Adrenal gland (tissue), 19 donors: Measurements from ENCODE around the gene MTMR12. TPM values are rescaled to one million over a fixed set of nuclear protein-coding genes. Genes with fewer than 3 reads are reported as not detected.

Experiments used
- DNase-seq, 7 donors: peaks; one replicate each; pipeline ENCODE4 v3.0.0-alpha.2; 2019 to 2020
- H3K27ac ChIP-seq, 5 donors: fragments of 200-600 bp; sonication (generic) in 4 of 5; 1 replicate in 3 of 5; 2 replicates in 2 of 5; pipeline versions ENCODE4 v1.5.1 to v1.8.0; 2016 to 2020; ENCODE audit warnings: mild to moderate bottlenecking in 1 of 5
- H3K27me3 ChIP-seq: fragments of 200-600 bp; 2 replicates; pipeline ENCODE4 v1.8.0; 2021
- H3K36me3 ChIP-seq, 2 donors: fragments of 200-600 bp; replicated peaks in 1 of 2; 1 replicate in 1 of 2; 2 replicates in 1 of 2; pipeline versions ENCODE4 v1.5.1 to v1.8.0; 2018 to 2022
- H3K4me1 ChIP-seq, 2 donors: fragments of 200-600 bp; replicated peaks in 1 of 2; 1 replicate in 1 of 2; 2 replicates in 1 of 2; pipeline versions ENCODE4 v1.5.1 to v1.8.0; 2018 to 2021
- H3K4me3 ChIP-seq, 4 donors: fragments of 200-600 bp; sonication (generic) in 3 of 4; one replicate each; pipeline ENCODE4 v1.5.1; 2016 to 2018
- H3K9me3 ChIP-seq, 3 donors: fragments of 200-600 bp; sonication (generic) in 1 of 3; replicated peaks in 1 of 3; 1 replicate in 2 of 3; 2 replicates in 1 of 3; pipeline versions ENCODE4 v1.5.1 to v1.8.0; 2016 to 2021
- POLR2A ChIP-seq, 2 donors: fragments of 450-650 bp; IDR thresholded peaks; one replicate each; pipeline ENCODE4 v1.6.1; 2017; ENCODE audit warnings: antibody characterized with exemption in 2 of 2, mild to moderate bottlenecking in 2 of 2, moderate library complexity in 1 of 2
- WGBS, 4 donors: extraction: QIAGEN DNeasy Blood & Tissue Kit in 2 of 4; methylation state at CpG; one replicate each; pipeline versions ENCODE4 v1.1.5 to v1.1.7; 2013 to 2017; 5-methylcytosine and 5-hydroxymethylcytosine counted together
- intact Hi-C, 2 donors: fragments of 100-400 bp; cut with DNase I; formaldehyde crosslinking; loops; one replicate each; pipeline versions ENCODE4 v1.14.1 to v1.15.0; 2022 to 2023
- long read RNA-seq, 10 donors: library from polyadenylated mRNA in 3 of 10; unstranded in 2 of 10; stranded (forward) in 1 of 10; transcript quantifications; one replicate each; pipeline ENCODE4 v2.0.0 and lab custom pipeline, GENCODE V29; 2021 to 2026
- polyA plus RNA-seq, 3 donors: library from polyadenylated mRNA; stranded (reverse); fragments of 200-250 nt in 2 of 3; fragments of 350-450 nt in 1 of 3; fragmentation: Illumina TruSeq in 1 of 3; extraction: RNeasy Lipid Tissue Mini Kit (QIAGEN cat#74804) in 1 of 3; gene quantifications; one replicate each; pipeline ENCODE4 v1.2.3, GENCODE V29; 2013 to 2014
- total RNA-seq, 9 donors: library from RNA; depleted of rRNA in 4 of 9; stranded (reverse); fragments of >200 nt in 4 of 9; fragments of 120-200 nt in 1 of 9; fragmentation: NEBNext Ultra II Directional in 1 of 9; extraction: Animal tissue kit (Norgen Biotek cat#: 25700) in 1 of 9; gene quantifications; one replicate each; pipeline versions ENCODE4 v1.1.0 to v1.2.4, GENCODE V29; 2013 to 2023
- TF ChIP-seq, protein P1 (sequence below), 6 experiments: fragments of 450-650 bp in 4 of 6; fragments of 200-600 bp in 2 of 6; sonication (generic) in 1 of 6; IDR thresholded peaks; 1 replicate in 5 of 6; 2 replicates in 1 of 6; pipeline versions ENCODE4 v1.5.1 to v1.8.0; 2016 to 2021; ENCODE audit warnings: antibody characterized with exemption in 6 of 6, mild to moderate bottlenecking in 2 of 6, moderate library complexity in 1 of 6
- donor health status: healthy with polysubstance abuse.
- donor health status: Bipolar disorder and iron deficiency.
- donor health status: DM: yes; HTN: yes; CAD: no.
- donor health status: DM: no; HTN: no; CAD: no.
- donor health status: DM: no; HTN: no; CAD: no.
- donor health status: DM: yes; HTN: yes; CAD: no.

Gene MTMR12
- total RNA-seq = 10 to 100 TPM; 13.4 to 30.7 (median 24.8) TPM
- polyA plus RNA-seq = 10 to 100 TPM in 1 of 3 donors, 1 to 10 TPM in 2; 4.5 to 18.4 (median 6.5) TPM
- long read RNA-seq, donor 1 = 0 reads
- long read RNA-seq, donor 2 = 0 reads
- long read RNA-seq, donor 3 = 0 reads
- long read RNA-seq, donor 4, full-length matches to known transcripts = 1 of 2 reads
- long read RNA-seq, donor 4, partial matches to known transcripts = 0 of 2 reads
- long read RNA-seq, donor 4, other reads (novel, unspliced or antisense) = 1 of 2 reads
- long read RNA-seq, donor 5, full-length matches to known transcripts = 28 of 44 reads
- long read RNA-seq, donor 5, partial matches to known transcripts = 0 of 44 reads
- long read RNA-seq, donor 5, other reads (novel, unspliced or antisense) = 16 of 44 reads
- long read RNA-seq, donor 6, partial matches to known transcripts = 0 of 2 reads
- long read RNA-seq, donor 6, other reads (novel, unspliced or antisense) = 2 of 2 reads
- long read RNA-seq, donor 7, full-length matches to known transcripts = 1 of 1 reads
- long read RNA-seq, donor 7, partial matches to known transcripts = 0 of 1 reads
- long read RNA-seq, donor 7, other reads (novel, unspliced or antisense) = 0 of 1 reads
- long read RNA-seq, donor 8, full-length matches to known transcripts = 2 of 2 reads
- long read RNA-seq, donor 8, partial matches to known transcripts = 0 of 2 reads
- long read RNA-seq, donor 8, other reads (novel, unspliced or antisense) = 0 of 2 reads
- long read RNA-seq, donor 9, full-length matches to known transcripts = 1 of 1 reads
- long read RNA-seq, donor 9, partial matches to known transcripts = 0 of 1 reads
- long read RNA-seq, donor 9, other reads (novel, unspliced or antisense) = 0 of 1 reads
- long read RNA-seq, donor 10, full-length matches to known transcripts = 2 of 2 reads
- long read RNA-seq, donor 10, partial matches to known transcripts = 0 of 2 reads
- long read RNA-seq, donor 10, other reads (novel, unspliced or antisense) = 0 of 2 reads

DNA sequence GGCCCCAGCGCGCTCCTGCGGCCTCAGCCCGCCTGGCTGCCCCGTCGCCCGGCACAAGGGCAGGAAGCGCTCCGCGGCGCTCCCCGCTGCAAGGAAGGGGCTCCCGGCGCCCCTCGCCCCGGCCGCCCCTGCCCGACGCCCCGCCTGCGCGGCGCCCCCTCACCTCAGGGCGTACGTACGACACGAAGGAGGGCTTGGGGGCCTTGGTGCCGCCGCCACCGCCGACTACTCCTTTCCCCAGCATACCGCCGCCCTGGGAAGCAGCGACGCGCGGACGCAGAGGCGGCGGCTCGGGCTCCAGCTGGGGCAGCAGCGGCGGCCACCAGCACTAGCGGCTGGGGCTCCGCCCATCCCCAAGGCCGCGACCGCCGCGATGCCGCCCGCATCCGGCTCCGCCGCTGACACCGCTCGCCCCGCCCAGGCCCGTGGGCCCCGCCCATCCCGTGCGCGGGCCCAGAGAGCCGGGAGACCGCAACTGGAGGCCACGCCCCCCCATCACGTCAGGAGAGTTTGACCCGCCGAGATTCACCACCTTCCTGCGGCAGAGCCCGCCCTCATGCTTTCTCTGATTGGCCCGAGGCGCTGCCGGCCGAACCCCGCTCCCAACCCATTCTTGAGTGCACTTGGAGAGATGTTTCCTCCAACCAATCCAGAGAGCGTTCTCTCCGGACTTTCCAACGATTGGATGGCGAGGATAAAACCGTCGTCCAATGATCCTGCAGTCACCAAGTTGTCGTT is at the start of gene MTMR12:
Gene MTMR12, minus strand, starts transcription at position 345 of the 738 bp plus-strand sequence. Its CDS starts 101 bp downstream, at position 244.
- H3K9me3 ChIP-seq = no peaks in the 10 kb centered on the region
- H3K4me1 ChIP-seq = peaks cover 15 to 28% of the 10 kb centered on the region in 2 donors
- no peaks in the 10 kb centered on the region for H3K27me3 ChIP-seq
- no peaks in the 10 kb centered on the region for H3K36me3 ChIP-seq
- H3K4me3 ChIP-seq = peak within 1 kb of the TSS; percentile 53 to 91 (median 61)
- DNase-seq = peak; percentile 100
- TF ChIP-seq, protein P1, sequence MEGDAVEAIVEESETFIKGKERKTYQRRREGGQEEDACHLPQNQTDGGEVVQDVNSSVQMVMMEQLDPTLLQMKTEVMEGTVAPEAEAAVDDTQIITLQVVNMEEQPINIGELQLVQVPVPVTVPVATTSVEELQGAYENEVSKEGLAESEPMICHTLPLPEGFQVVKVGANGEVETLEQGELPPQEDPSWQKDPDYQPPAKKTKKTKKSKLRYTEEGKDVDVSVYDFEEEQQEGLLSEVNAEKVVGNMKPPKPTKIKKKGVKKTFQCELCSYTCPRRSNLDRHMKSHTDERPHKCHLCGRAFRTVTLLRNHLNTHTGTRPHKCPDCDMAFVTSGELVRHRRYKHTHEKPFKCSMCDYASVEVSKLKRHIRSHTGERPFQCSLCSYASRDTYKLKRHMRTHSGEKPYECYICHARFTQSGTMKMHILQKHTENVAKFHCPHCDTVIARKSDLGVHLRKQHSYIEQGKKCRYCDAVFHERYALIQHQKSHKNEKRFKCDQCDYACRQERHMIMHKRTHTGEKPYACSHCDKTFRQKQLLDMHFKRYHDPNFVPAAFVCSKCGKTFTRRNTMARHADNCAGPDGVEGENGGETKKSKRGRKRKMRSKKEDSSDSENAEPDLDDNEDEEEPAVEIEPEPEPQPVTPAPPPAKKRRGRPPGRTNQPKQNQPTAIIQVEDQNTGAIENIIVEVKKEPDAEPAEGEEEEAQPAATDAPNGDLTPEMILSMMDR (IDR thresholded peaks at IDR 0.05) = no peak
- TF ChIP-seq POLR2A (IDR thresholded peaks at IDR 0.05) = peak; percentile 93 to 95
- WGBS, 4 donors = 0% methylated on average over 2 to 82 of the region's 83 CpGs
- peak within 1 kb of the TSS; percentile 78 to 99 (median 98) for H3K27ac ChIP-seq
- intact Hi-C loops = no loop called here

DNA sequence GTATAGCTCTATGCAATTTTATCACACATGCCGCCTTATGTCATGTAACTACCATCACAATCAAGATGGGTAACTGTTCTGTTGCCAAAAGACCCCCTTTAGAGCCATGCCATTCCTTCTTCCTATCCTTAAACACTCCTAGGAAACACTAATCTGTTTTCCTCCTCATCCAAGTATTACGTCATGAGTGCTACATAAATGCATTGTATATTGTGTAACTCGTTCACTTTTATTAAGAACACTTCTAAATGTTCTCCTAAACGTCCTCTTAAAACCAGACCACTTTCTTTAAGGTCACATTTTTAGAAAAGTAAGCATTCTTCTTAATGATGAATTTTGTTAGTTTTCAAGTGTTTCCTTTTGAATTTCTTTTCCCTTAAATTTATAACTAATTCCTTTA is 49.8 kb upstream of the MTMR12 start:
- Histone ChIP-seq H3K4me3 (no peak overlapping the region), H3K27me3 (no peaks in the 10 kb centered on the region), H3K27ac (no peak overlapping the region), H3K9me3 (no peaks in the 10 kb centered on the region), H3K4me1 (no peaks in the 10 kb centered on the region), H3K36me3 (peaks cover 0 to 24% of the 10 kb centered on the region in 2 donors)
- TF ChIP-seq, protein P1 (IDR thresholded peaks at IDR 0.05) = no peak
- TF ChIP-seq POLR2A (IDR thresholded peaks at IDR 0.05) = no peak
- no peak for DNase-seq
- intact Hi-C loops = no loop called here
- 88 to 93% (median 89%) methylated on average over 4 of the region's 4 CpGs for WGBS, 4 donors

GRCh38 chr5:32360906-32361305 is 48.2 kb upstream of the MTMR12 start:
- no peaks in the 10 kb centered on the region for H3K4me1 ChIP-seq
- no peak overlapping the region for H3K4me3 ChIP-seq
- no peak for DNase-seq
- no peaks in the 10 kb centered on the region for H3K27me3 ChIP-seq
- no peak overlapping the region for H3K27ac ChIP-seq
- 93 to 100% (median 97%) methylated on average over 4 of the region's 4 CpGs for WGBS, 4 donors
- H3K36me3 ChIP-seq = peaks cover 0 to 24% of the 10 kb centered on the region in 2 donors
- H3K9me3 ChIP-seq = no peaks in the 10 kb centered on the region
- intact Hi-C loops = no loop called here
- no peak for TF ChIP-seq POLR2A (IDR thresholded peaks at IDR 0.05)
- TF ChIP-seq, protein P1 (IDR thresholded peaks at IDR 0.05) = no peak
